K562 (cell line): ENCODE measurements around the gene PRR7.

Experiments used
- BDP1 ChIP-seq: IDR thresholded peaks from 3 replicates; pipeline ENCODE4 v1.6.1; 2011; ENCODE audit not compliant: insufficient read length, insufficient read depth
- FOXA3 ChIP-seq, 2 experiments: fragments of 450-650 bp in 1 of 2; sonication (generic) in 1 of 2; formaldehyde crosslinking; IDR thresholded peaks in 1 of 2; conservative IDR thresholded peaks in 1 of 2; 2 replicates each; pipeline versions ENCODE4 v1.4.0 to v1.8.0; 2020 to 2022; ENCODE audit warnings: mild to moderate bottlenecking in 2 of 2, missing genetic modification reagents in 1 of 2
- GATA2 ChIP-seq: sonication (generic); formaldehyde crosslinking; IDR thresholded peaks from 2 replicates; pipeline ENCODE4 v1.4.0; 2020; ENCODE audit warnings: mild to moderate bottlenecking, missing genetic modification reagents

- TF ChIP-seq BDP1: no peak
- no peak for TF ChIP-seq FOXA3 (CRISPR knock-in tag; conservative IDR thresholded peaks at IDR 0.05 in 1 of 2, IDR thresholded peaks at IDR 0.05 in 1 of 2)
- no peak for TF ChIP-seq GATA2 (CRISPR knock-in tag)
Measured at GRCh38 chr5:177475563-177476427, 29.2 kb downstream of the PRR7 start.
